Measurements from ENCODE around the gene ZBTB33. TPM values are rescaled to one million over a fixed set of nuclear protein-coding genes. Genes with fewer than 3 reads are reported as not detected.

The ZBTB33 gene
- total RNA-seq, 4 donors from 2014 or later: 8.1 to 14.5 (median 10.0) TPM

- H3K27ac ChIP-seq: no peak overlapping the region
- WGBS, 2 donors (ENCODE audit: low coverage in 1 of 2): 97% methylated on average over 3 of the region's 3 CpGs; no CpG with 5 or more reads in 1 of the 2 donors
- no peaks in the 10 kb centered on the region for H3K4me1 ChIP-seq
- peaks cover 0 to 12% of the 10 kb centered on the region in 2 donors for H3K36me3 ChIP-seq
- H3K9me3 ChIP-seq: no peaks in the 10 kb centered on the region
- ATAC-seq: no peak
- TF ChIP-seq POLR2AphosphoS5 (IDR thresholded peaks at IDR 0.05) (no peak), CTCF (IDR thresholded peaks at IDR 0.05) (no peak)
- no peaks in the 10 kb centered on the region for H3K27me3 ChIP-seq
- H3K4me3 ChIP-seq: no peak overlapping the region
Observed at GRCh38 chrX:120236687-120237479, 13.7 kb upstream of the ZBTB33 start.

DNA sequence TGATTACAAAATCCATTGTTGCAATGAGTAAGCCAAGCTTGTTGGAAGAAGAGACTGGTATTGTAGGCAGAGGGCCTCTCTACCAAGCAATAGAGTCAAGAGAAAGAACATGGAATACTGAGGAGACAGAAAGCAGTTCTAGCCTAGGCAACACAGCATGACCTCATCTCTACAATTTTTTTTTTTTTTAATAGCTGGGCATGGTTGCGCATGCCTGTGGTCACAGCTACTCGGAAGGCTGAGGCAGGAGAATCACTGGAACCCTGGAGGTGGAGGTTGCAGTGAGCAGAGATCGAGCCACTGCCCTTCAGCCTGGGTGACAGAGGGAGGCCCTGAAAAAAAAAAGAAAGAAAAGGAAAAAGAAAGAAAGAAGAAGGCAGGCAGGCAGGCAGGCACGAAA is 11.7 kb upstream of the ZBTB33 start:
- Histone ChIP-seq H3K4me3 (no peak overlapping the region), H3K4me1 (peaks cover 0 to 15% (median 4%) of the 10 kb centered on the region in 3 donors), H3K36me3 (peaks cover 0 to 12% of the 10 kb centered on the region in 2 donors), H3K27ac (no peak overlapping the region), H3K27me3 (no peaks in the 10 kb centered on the region), H3K9me3 (no peaks in the 10 kb centered on the region)
- WGBS, 2 donors (ENCODE audit: low coverage in 1 of 2): 68% methylated on average over 2 of the region's 4 CpGs; no CpG with 5 or more reads in 1 of the 2 donors
- no peak for ATAC-seq
- no peak for TF ChIP-seq POLR2A (IDR thresholded peaks at IDR 0.05)
- no peak for TF ChIP-seq POLR2AphosphoS5 (IDR thresholded peaks at IDR 0.05)
- no peak for TF ChIP-seq EP300 (IDR thresholded peaks at IDR 0.05)
- no peak for TF ChIP-seq CTCF (IDR thresholded peaks at IDR 0.05)

- TF ChIP-seq CTCF (IDR thresholded peaks at IDR 0.05) (no peak), POLR2AphosphoS5 (IDR thresholded peaks at IDR 0.05) (no peak), EP300 (IDR thresholded peaks at IDR 0.05) (no peak), POLR2A (IDR thresholded peaks at IDR 0.05) (no peak)
- Histone ChIP-seq H3K4me3 (no peak overlapping the region), H3K4me1 (peaks cover 0 to 17% (median 4%) of the 10 kb centered on the region in 3 donors), H3K27ac (no peak overlapping the region), H3K27me3 (no peaks in the 10 kb centered on the region), H3K36me3 (peaks cover 0 to 12% of the 10 kb centered on the region in 2 donors), H3K9me3 (no peaks in the 10 kb centered on the region)
- ATAC-seq: no peak
- 60 to 82% methylated on average over 1 to 3 of the region's 5 CpGs for WGBS, 2 donors (ENCODE audit: low coverage in 1 of 2)
Observed at GRCh38 chrX:120242813-120243212, 7.8 kb upstream of the ZBTB33 start.

- Histone ChIP-seq H3K9me3 (no peaks in the 10 kb centered on the region), H3K4me3 (peak overlapping the region; percentile 65 to 83), H3K36me3 (peaks cover 0 to 3% of the 10 kb centered on the region in 2 donors), H3K27me3 (no peaks in the 10 kb centered on the region), H3K27ac (peak overlapping the region; percentile 81 to 91 (median 86)), H3K4me1 (peaks cover 0 to 17% (median 4%) of the 10 kb centered on the region in 3 donors)
- 0 to 39% methylated on average over 15 to 16 of the region's 16 CpGs for WGBS, 2 donors (ENCODE audit: low coverage in 1 of 2)
- TF ChIP-seq POLR2A (IDR thresholded peaks at IDR 0.05): no peak
- TF ChIP-seq CTCF (IDR thresholded peaks at IDR 0.05): no peak
- no peak for TF ChIP-seq POLR2AphosphoS5 (IDR thresholded peaks at IDR 0.05)
- TF ChIP-seq EP300 (IDR thresholded peaks at IDR 0.05): no peak
- ATAC-seq: peak; percentile 7
Observed at GRCh38 chrX:120244395-120244734, 6.2 kb upstream of the ZBTB33 start.
